HG02678 (cell line): ENCODE data around the gene TDRKH.
"Not testable (repeated sequence)": the region's sequence is repeated elsewhere in the genome, so short reads cannot be mapped to it uniquely, and the experiment has no call there.

ENCODE experiments used
- ATAC-seq: cut with Tn5 transposase; IDR thresholded peaks from one replicate; pipeline ENCODE4 v1.9.1; 2021; ENCODE audit warnings: mild to moderate bottlenecking, moderate library complexity; ENCODE audit not compliant: unreplicated experiment

The TDRKH gene

GRCh38 chr1:151803915-151804314 lies 13.6 kb upstream of the TDRKH start:
- no peak for ATAC-seq

- no peak for ATAC-seq
Observed at GRCh38 chr1:151803164-151803563, 12.9 kb upstream of the TDRKH start.

GRCh38 chr1:151802372-151802771 lies 12.1 kb upstream of the TDRKH start:
- no peak for ATAC-seq

GRCh38 chr1:151801846-151802245 lies 11.5 kb upstream of the TDRKH start:
- ATAC-seq: no peak

DNA sequence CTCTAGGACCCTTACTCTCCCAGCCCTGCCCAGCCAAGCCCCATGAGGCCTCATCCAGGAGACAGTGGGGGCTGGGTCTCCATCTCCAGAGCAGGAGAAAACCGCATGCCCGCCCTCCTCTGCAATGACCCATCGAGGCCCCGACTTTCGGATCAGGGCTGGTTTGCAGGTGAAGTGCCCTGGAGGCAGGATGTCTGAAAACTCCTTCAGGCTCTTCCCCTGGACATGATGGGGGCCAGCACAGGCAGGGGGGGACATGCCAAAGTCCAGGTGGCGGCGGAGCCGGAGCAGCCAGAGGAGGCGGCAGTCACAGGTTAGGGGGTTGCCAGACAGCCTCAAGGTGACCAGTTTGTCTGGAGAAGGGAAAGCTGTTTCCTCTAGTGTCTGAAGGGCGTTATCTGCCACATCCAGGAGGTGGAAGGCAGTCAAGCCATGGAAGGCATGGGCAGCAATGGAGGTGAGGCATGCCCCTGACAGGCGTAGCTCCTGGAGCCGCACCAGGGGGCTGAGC lies 11.1 kb upstream of the TDRKH start:
- ATAC-seq: no peak

- no peak for ATAC-seq
Observed at GRCh38 chr1:151800830-151801229, 10.5 kb upstream of the TDRKH start.

GRCh38 chr1:151799179-151800022 lies 9.1 kb upstream of the TDRKH start:
- ATAC-seq: no peak

DNA sequence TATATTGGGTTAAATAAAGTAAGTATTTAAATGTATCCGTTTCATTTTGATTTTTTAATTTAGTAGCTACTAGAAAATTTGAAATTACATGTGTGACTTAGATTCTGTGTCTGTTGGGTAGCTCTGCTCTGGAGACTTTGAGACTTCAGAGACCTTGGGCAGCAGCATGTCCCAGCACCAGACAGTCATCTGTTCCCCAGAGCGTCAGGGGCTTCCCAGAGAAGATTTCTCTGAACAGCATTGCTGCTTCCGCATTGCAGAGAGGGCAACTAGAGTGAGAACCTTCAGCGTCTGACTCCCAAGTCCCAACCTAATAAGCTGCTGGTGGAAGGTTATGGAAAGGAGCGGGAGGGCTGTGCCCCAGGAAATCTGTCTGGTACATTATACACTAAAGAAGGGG lies 8.3 kb upstream of the TDRKH start:
- ATAC-seq: no peak

GRCh38 chr1:151790940-151791651 lies 796 bp upstream of the TDRKH start:
- no peak for ATAC-seq

DNA sequence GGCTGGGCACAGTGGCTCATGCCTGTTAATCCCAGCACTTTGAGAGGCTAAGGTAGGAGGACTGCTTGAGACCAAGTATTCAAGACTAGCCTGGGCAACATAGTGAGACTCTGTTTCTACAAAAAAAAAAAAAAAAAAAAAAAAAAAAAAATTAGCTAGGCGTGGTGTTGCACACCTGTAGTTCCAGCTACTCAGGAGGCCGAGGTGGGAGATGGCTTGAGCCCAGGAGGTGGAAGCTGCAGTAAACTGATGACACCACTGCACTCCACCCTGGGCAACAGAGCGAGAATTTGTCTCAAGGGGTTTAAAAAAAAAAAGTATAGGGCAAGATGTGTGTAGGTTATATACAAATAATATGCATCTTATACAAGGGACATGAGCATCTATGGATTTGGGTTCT lies 2.6 kb downstream of the TDRKH start:
- no peak for ATAC-seq

DNA sequence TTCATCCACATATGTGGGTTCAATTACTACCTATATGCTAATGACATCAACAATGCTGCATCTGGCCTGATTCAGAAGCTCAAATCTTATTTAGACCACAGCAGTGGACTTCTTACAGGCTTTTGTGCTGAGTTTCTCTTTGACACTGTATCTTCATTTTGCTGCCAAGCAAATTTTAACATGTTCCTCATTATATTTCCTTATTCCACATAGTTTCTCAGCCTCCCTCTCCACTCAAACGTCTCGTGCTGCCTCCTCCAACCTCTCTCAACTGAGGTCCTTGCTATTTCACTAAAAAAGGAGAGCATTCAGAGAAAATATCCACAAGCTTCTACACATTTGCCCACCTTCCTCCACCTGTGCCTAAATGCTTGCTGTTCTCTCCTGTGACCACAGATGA lies 6.5 kb downstream of the TDRKH start:
- no peak for ATAC-seq

GRCh38 chr1:151782741-151783140 lies 7.6 kb downstream of the TDRKH start:
- ATAC-seq: no peak

GRCh38 chr1:151782026-151782425 lies 8.3 kb downstream of the TDRKH start:
- ATAC-seq: not testable (repeated sequence)

- ATAC-seq: not testable (repeated sequence)
Observed at GRCh38 chr1:151780736-151781135, 9.6 kb downstream of the TDRKH start.

GRCh38 chr1:151779852-151780251 lies 10.4 kb downstream of the TDRKH start:
- ATAC-seq: no peak

DNA sequence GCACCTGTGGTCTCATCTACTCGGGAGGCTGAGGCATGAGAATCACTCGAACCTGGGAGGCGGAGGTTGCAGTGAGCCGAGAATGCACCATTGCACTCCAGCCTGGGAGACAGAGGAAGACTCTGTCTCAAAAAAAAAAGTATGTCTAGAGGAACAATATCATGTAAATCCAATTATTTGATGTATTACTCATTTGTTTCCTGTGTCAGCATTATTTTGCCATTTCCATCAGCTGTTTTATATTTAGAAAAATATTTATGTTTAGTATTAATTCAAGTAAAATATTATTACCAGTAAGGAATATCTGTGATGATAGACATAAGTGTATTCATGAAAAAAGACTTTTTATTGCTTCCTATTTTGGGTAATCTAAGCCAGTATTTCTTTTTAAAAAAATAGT lies 13.0 kb downstream of the TDRKH start:
- no peak for ATAC-seq

DNA sequence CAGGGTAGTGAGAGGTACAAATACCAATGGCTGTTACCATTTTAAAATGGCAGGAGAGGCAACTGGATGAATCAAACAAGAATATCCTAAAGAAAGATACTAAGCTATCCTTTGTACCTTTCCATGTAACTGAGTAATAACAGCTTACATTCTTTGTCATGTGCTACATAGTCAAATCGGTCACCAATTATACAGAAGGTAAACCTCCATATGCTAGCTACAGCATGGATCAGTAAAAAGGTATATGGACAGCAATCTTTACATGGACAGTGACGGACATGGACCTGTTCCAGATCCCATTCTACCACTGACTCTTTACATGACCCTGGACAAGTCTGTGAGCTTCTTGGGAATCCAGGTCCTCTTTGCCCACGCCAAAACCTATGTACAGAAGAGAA lies 13.6 kb downstream of the TDRKH start:
- ATAC-seq: no peak

- ATAC-seq: no peak
Observed at GRCh38 chr1:151775894-151776664, 14.2 kb downstream of the TDRKH start.

DNA sequence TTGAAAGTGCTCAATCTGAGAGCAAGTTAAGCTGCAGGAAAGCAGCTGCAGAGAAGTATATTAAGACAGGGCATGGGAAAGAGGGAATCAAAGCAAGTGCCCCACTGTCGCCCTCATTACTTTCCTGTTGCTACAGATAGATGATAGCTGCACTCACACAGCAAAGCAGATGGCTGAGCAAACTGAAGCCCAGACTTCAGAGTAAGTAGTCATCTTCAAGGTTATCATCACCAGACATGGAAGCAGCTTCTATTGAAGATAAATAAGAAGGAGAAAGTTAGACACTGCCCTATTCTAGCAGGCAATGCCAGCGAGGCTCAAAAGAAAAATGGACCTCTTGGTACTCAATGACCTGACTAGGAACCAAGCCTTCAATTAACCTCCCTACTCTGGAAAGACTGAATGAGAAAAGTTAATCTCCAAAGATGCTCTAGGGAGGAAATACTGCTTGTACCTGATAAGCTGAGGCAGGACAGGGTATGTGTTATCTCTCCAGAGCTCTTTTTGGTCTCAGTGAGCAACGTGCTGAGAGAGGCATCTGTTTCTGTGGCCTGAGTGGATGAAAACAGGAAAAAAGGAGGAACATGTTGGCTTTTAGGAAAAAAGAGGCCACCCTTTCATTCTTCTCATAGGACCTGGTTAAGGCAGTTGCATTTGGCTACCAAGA lies 15.9 kb downstream of the TDRKH start:
- ATAC-seq: no peak

DNA sequence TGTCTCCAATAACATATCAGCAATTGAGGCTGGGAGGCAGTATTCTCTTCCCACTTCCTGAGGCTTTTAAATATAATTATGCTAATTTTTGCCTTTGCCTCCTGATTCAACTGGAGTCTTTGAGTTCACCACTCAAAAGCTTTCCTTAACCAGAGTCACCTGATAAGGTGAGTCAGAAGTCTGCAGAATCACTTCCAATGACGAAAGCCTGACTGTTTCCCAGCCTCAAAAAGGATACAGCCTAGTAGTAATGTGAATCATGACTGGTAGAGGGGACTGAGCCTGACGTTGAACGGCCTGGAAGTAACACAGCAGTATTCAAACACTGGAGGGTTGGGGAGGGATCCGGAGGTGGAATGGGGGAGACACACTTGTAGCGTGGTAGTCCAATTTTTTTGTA lies 16.6 kb downstream of the TDRKH start:
- no peak for ATAC-seq

GRCh38 chr1:151769270-151769669 lies 21.0 kb downstream of the TDRKH start:
- ATAC-seq: not testable (repeated sequence)
